GM15510 (cell line): ENCODE results near the gene PAK1IP1.

Experiments used
- POLR2A ChIP-seq: IDR thresholded peaks from 3 replicates; pipeline ENCODE4 v1.6.1; 2011; ENCODE audit warnings: borderline replicate concordance; ENCODE audit not compliant: insufficient read length; ENCODE audit errors: extremely low read depth

Gene PAK1IP1, protein sequence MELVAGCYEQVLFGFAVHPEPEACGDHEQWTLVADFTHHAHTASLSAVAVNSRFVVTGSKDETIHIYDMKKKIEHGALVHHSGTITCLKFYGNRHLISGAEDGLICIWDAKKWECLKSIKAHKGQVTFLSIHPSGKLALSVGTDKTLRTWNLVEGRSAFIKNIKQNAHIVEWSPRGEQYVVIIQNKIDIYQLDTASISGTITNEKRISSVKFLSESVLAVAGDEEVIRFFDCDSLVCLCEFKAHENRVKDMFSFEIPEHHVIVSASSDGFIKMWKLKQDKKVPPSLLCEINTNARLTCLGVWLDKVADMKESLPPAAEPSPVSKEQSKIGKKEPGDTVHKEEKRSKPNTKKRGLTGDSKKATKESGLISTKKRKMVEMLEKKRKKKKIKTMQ

DNA sequence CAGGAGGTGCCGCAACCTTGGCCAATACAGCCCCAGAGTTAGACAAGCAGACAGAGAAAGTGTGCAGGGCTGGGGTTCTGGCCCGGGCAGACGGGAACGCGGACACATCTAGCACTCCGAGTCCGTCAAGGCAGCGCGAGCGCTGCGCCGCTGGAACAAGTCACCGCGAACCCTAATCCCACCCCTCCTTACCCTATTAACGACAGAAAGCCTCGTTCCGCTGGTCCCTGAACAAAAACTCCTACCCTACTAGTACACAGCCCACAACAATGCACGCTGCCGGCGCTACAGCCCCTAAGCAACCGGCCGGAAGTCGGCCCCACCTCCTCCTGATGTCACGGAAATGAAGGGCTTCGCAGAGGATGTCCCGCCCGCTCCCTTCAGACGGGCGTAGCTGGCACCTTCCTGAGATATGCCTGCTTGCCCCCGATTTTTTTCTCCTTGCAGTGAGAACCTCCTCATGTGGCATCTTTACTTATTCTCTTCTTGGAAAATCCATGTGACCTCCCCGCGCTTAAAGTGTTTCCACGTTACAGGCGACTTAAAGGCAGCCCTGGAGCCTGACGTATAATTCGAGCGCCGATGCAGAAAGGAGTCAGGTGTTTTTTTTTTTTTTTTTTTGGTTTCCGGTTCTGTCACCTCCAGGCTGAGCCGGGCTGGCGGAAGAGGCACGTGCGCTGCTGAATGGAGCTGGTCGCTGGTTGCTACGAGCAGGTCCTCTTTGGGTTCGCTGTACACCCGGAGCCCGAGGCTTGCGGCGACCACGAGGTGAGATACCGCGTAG is at the start of gene PAK1IP1, which contains the start of gene C6orf52:
Gene PAK1IP1 (plus strand): TSS at position 671 of the 784 bp plus-strand sequence. CDS start 14 bp downstream, at position 685.
Gene C6orf52 (minus strand): TSS at position 315 of the 784 bp plus-strand sequence. CDS start 7,066 bp downstream, outside the sequence.
- peak; percentile 85 for TF ChIP-seq POLR2A

DNA sequence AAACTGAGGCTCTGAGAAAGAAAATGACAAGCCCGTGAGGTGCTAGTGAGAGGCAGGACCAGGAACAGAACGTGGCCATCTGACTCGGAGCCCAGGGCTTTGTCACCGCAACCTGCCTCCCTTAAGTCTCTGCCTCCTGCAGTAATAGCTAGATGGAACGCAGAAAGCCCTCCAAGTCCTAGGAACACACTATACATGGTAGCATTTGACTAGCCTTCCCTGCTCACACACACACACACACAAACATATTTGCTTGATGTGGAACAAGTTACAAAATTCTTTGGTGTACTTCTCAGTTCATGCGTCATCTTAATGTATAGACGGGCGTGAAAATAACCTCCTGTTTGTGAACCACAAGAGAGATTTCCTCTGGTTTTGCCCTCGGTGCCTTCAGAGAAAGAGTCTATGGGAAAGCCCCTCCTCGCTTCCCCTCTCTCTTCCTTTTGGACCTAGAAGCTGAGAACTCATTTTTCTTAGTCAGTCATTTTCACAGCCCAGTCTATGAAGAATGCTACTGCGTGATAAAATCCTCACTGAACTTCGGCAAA is 39.2 kb upstream of the PAK1IP1 start:
- TF ChIP-seq POLR2A, result no peak

DNA sequence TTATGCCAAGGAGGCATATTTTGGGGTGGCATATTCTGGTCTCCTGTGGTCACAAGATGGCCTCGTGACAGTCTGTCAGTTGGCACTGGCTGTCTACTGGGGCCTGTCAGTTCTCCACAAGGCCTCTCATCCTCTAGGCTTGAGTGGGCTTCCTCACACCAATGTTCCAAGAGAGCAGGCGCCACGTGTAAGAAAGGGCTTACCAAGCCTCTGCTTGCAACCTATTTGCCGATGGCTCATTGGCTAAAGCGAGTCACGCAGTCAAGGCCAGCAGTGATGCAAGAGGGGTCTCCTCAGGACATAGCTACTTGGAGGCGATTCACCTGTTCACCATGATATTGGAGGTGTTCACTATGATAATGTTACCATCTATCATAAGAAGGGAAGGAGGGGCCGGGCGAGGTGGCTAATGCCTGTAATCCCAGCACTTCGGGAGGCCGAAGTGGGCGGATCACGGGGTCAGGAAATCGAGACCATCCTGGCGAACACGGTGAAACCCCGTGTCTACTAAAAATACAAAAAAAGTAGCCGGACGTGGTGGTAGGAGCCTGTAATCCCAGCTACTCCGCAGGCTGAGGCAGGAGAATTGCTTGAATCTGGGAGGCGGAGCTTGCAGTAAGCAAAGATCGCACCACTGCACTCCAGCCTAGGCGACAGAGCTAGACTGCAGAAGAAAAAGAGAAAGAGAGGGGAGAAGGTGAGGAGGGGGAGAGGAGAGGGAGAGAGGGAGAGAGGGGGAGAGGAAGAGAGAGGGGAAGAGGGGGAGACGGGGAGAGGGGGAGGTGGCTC is 35.7 kb upstream of the PAK1IP1 start:
- no peak for TF ChIP-seq POLR2A

DNA sequence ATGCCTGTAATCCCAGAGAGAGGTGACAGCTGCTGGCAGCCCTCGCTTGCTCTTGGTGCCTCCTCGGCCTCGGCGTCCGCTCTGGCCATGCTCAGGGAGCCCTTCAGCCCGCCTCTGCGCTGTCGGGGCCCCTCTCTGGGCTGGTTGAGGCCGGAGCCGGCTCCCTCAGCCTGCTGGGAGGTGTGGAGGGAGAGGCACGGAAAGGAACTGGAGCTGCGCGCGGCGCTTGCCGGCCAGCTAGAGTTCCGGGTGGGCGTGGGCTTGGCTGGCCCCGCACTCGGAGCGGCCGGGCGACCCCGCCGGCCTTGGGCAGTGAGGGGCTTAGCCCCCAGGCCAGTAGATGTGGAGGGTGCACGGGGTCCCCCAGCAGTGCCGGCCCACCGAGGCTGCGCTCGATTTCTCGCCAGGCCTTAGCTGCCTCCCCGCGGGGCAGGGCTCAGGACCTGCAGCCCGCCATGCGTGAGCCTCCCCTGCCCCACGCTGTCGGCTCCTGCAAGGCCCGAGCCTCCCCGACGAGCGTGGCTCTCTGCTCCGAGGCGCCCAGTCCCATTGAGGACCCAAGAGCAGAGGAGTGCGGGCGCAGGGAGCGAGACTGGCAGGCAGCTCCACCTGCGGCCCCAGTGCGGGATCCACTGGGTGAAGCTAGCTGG is 34.9 kb upstream of the PAK1IP1 start:
- TF ChIP-seq POLR2A, result no peak

- no peak for TF ChIP-seq POLR2A
Observed at GRCh38 chr6:10662207-10662606, 32.6 kb upstream of the PAK1IP1 start.

- TF ChIP-seq POLR2A, result no peak
Observed at GRCh38 chr6:10662742-10663141, 32.0 kb upstream of the PAK1IP1 start.

- TF ChIP-seq POLR2A, result no peak
Observed at GRCh38 chr6:10668126-10668917, 26.4 kb upstream of the PAK1IP1 start.

DNA sequence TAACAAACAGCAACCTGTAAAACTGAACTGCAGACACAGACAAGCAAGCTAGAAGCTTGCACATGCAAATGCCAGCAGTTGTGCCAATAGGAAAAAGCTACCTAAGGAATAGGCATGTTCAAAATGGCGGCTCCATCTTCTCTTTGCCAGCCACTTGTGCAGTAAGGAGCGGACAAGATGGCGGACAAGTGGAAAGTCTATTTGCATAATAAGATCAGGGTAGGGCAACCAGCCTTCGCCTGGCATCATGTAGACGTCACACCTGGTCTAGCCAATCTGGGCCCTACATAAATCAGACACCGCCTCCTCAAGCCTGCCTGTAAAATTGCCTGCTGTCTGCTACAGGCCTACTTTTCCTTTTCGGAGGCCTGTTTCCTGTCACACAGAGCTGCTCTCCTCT is 18.4 kb upstream of the PAK1IP1 start:
- no peak for TF ChIP-seq POLR2A

GRCh38 chr6:10678456-10678855 is 16.3 kb upstream of the PAK1IP1 start:
- TF ChIP-seq POLR2A, result no peak

GRCh38 chr6:10681795-10682194 is 13.0 kb upstream of the PAK1IP1 start:
- TF ChIP-seq POLR2A, result no peak

DNA sequence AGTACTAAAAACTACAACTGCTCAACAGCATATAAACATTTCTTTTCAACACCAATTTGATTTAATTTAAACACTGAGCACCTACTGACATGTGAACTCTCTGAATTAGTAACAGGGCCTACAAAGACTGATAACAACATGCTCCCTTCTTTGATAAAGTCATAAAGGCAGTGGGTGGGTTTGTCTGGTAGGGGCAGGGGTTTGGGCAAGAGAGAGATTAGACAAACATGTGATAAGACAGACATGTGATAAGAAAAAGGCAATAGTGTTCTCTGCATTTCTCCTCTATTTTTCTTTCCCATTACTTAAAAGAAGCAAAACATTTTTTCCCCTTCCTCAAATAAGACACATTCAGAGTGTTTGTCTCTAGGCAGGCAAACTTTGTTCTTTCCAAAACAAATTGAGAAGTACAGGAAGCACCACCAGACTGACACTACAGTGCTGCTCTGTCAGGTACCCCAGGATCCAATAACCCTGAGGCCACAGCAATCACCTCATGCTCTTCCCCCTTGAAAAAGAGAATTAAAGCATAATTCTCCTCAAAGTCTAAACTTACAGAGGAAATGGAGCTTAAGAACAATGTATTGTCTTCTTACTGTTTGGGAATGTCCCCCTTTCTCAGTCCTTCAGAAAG is 12.3 kb upstream of the PAK1IP1 start:
- no peak for TF ChIP-seq POLR2A

DNA sequence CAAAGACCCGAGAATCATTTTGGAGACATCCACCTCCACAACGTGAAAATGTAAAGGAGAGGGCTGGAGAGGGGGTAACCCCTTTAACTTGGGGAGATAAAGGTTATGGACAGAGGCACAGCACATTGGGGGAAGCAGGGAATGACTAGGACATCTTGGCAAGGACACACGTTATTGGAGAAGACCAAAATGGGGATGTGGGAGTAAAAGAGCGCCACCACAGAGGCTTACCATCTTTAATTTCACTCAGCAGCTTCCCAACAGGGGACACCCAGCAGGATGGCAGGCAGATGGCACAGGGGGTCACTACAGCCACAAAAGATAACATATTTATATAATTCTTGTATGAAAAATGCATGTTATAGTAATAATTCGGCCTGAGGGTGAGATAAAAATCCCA is 10.2 kb upstream of the PAK1IP1 start:
- no peak for TF ChIP-seq POLR2A
